Gastrocnemius medialis (tissue), 4 donors: Measurements from ENCODE around the gene ASMTL. TPM values are rescaled to one million over a fixed set of nuclear protein-coding genes. Genes with fewer than 3 reads are reported as not detected.
A peak's percentile ranks its signal among the peaks of the same experiment; 100 is the strongest.

Source experiments
- ATAC-seq, 2 donors: fragments of 150-250 bp; one replicate each; pipeline ENCODE4 v1.9.1; 2016
- DNase-seq, 2 donors: peaks; one replicate each; pipeline ENCODE4 v3.0.0-alpha.2; 2019
- H3K27ac ChIP-seq, 4 donors: fragments of 200-600 bp; sonication (generic); 1 replicate in 1 of 4; 2 replicates in 3 of 4; pipeline ENCODE4 v1.5.1; 2016 to 2018; ENCODE audit warnings: mild to moderate bottlenecking in 2 of 4, moderate library complexity in 1 of 4
- H3K27me3 ChIP-seq, 3 donors: fragments of 200-600 bp; sonication (generic) in 2 of 3; 1 replicate in 1 of 3; 2 replicates in 2 of 3; pipeline versions ENCODE4 v1.5.1 to v1.6.0; 2016 to 2019; ENCODE audit warnings: mild to moderate bottlenecking in 1 of 3, moderate library complexity in 1 of 3
- H3K36me3 ChIP-seq, 2 donors: fragments of 200-600 bp; sonication (generic) in 1 of 2; one replicate each; pipeline ENCODE4 v1.5.1; 2017 to 2018
- H3K4me1 ChIP-seq, 2 donors: fragments of 200-600 bp; sonication (generic) in 1 of 2; one replicate each; pipeline ENCODE4 v1.5.1; 2016 to 2017; ENCODE audit warnings: mild to moderate bottlenecking in 2 of 2
- H3K4me3 ChIP-seq, 4 donors: fragments of 200-600 bp; sonication (generic) in 3 of 4; 1 replicate in 1 of 4; 2 replicates in 3 of 4; pipeline ENCODE4 v1.5.1; 2016 to 2019; ENCODE audit warnings: mild to moderate bottlenecking in 2 of 4
- H3K9me3 ChIP-seq, 3 donors: fragments of 200-600 bp; sonication (generic) in 2 of 3; 1 replicate in 1 of 3; 2 replicates in 2 of 3; pipeline ENCODE4 v1.5.1; 2016 to 2019
- POLR2A ChIP-seq, 2 donors: fragments of 450-650 bp; IDR thresholded peaks; one replicate each; pipeline ENCODE4 v1.6.1; 2017; ENCODE audit warnings: antibody characterized with exemption in 2 of 2, mild to moderate bottlenecking in 2 of 2, moderate library complexity in 2 of 2
- in situ Hi-C, 4 donors: fragments of 200-750 bp; cut with MboI; loops; one replicate each; pipeline versions ENCODE4 v1.15.0 to v1.8.0; 2017; ENCODE audit warnings: low sequenced_read_pairs in 4 of 4
- intact Hi-C: fragments of 100-400 bp; cut with DNase I; formaldehyde crosslinking; loops from one replicate; pipeline ENCODE4 v1.15.1; 2023; ENCODE audit warnings: low total_unique reads
- total RNA-seq, 4 donors: library from RNA; depleted of rRNA; stranded (reverse); fragments of >200 nt; gene quantifications; one replicate each; pipeline versions ENCODE4 v1.1.0 to v1.2.3, GENCODE V29; 2016
- TF ChIP-seq, protein P1 (sequence below), 5 experiments: fragments of 450-650 bp in 3 of 5; fragments of 200-600 bp in 2 of 5; sonication (generic) in 2 of 5; IDR thresholded peaks in 4 of 5; conservative IDR thresholded peaks in 1 of 5; 1 replicate in 4 of 5; 2 replicates in 1 of 5; pipeline ENCODE4 v1.5.1; 2016 to 2019; ENCODE audit warnings: antibody characterized with exemption in 5 of 5, mild to moderate bottlenecking in 3 of 5, moderate library complexity in 3 of 5

ASMTL gene
- total RNA-seq, 4 donors from 2014 or later, result 13.6 to 19.5 (median 13.9) TPM

DNA sequence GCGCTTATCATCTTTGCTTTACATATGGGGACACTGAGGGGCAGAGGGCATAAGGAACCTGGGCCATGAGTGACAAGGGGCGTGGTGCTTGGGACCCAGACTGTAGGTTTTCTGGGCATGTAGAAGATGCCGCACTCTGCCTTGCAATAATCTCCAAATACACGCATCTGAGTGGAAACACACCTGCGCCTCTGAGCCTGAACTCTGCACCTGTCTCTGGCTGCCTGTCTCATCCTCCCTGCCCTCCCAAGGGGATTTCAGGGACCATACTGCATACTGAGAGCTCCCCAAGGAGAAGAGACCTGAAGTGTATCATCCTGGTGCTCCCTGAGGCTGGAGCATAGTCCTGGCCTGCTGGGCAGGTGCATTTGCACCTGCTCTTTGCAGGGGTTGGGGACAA, 34.7 kb upstream of the ASMTL start:
- DNase-seq, result no peak
- no peak overlapping the region for H3K4me3 ChIP-seq
- peaks cover 0 to 3% of the 10 kb centered on the region in 2 donors for H3K4me1 ChIP-seq
- ATAC-seq, result no peak
- no peaks in the 10 kb centered on the region for H3K27me3 ChIP-seq
- in situ Hi-C loops, result no loop called here
- no peaks in the 10 kb centered on the region for H3K36me3 ChIP-seq
- TF ChIP-seq POLR2A (IDR thresholded peaks at IDR 0.05), result no peak
- TF ChIP-seq, protein P1, sequence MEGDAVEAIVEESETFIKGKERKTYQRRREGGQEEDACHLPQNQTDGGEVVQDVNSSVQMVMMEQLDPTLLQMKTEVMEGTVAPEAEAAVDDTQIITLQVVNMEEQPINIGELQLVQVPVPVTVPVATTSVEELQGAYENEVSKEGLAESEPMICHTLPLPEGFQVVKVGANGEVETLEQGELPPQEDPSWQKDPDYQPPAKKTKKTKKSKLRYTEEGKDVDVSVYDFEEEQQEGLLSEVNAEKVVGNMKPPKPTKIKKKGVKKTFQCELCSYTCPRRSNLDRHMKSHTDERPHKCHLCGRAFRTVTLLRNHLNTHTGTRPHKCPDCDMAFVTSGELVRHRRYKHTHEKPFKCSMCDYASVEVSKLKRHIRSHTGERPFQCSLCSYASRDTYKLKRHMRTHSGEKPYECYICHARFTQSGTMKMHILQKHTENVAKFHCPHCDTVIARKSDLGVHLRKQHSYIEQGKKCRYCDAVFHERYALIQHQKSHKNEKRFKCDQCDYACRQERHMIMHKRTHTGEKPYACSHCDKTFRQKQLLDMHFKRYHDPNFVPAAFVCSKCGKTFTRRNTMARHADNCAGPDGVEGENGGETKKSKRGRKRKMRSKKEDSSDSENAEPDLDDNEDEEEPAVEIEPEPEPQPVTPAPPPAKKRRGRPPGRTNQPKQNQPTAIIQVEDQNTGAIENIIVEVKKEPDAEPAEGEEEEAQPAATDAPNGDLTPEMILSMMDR (IDR thresholded peaks at IDR 0.05 in 4 of 5, conservative IDR thresholded peaks at IDR 0.05 in 1 of 5), result no peak
- H3K27ac ChIP-seq, result peak overlapping the region in 3 of 4 donors; percentile 68 to 78 (median 75)
- no peaks in the 10 kb centered on the region for H3K9me3 ChIP-seq
- intact Hi-C loops, result loop anchor here (10.0 kb wide), 1 partner anchor 47 kb away; the partner anchor contains the start of gene P2RY8

DNA sequence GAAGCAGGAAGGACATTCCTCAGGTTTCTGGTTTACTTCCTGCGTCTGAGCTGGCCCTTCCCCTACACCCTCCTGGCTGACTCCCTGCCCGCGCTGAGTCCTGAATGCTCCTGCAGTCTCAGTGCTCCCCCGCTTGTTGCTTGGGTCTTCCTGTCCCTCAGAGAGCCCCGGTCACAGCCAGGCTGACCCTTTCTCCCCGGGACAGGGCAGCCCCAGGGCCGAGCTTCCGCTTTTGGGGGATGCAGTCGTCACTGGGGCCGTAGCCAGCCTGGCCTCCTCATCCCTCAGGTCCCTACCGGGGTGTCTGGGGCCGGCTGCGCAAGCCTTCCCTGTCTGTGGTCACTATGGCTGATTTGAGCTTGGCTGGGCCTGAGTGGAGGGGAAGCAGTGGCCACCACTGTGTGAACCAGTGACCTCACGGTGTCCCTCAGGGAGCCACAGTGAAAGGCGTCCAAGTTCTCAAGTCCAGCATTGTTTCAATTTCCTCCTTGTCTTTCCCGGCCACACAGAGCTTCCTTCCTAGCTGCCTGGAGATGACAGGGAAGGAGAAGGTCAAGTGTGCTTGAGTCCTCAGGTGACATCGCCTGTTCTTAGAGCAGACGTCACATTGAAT, 34.1 kb upstream of the ASMTL start:
- TF ChIP-seq, protein P1 (IDR thresholded peaks at IDR 0.05 in 4 of 5, conservative IDR thresholded peaks at IDR 0.05 in 1 of 5), result no peak
- no peak for TF ChIP-seq POLR2A (IDR thresholded peaks at IDR 0.05)
- Histone ChIP-seq H3K36me3 (no peaks in the 10 kb centered on the region), H3K4me1 (peaks cover 0 to 3% of the 10 kb centered on the region in 2 donors), H3K27ac (peak overlapping the region; percentile 52 to 78 (median 72)), H3K27me3 (no peaks in the 10 kb centered on the region), H3K4me3 (peak overlapping the region in 1 of 4 donors; percentile 27), H3K9me3 (no peaks in the 10 kb centered on the region)
- in situ Hi-C loops (no loop called here), intact Hi-C loops (loop anchor here (10.0 kb wide), 1 partner anchor 48 kb away; the partner anchor contains the start of gene P2RY8)
- DNase-seq (no peak), ATAC-seq (peak; percentile 69 to 73)

DNA sequence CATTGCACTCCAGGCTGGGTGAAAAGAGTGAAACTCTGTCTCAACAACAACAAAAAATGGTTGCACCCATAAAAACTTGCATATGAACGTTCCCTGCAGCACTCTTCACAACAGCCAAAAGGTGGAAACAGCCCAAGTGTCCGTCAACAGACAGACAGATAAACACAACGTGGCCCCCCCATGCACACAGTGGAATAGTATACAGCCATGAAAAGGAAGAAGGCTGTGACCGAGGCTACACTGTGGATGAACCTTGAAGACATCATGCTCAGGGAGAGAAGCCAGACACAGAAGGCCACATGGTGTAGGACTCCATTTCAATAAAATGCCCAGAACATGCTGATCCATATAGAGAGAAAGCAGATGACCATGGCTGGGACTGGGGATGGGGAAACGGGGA, 33.5 kb upstream of the ASMTL start:
- Histone ChIP-seq H3K4me3 (no peak overlapping the region), H3K27ac (peak overlapping the region in 3 of 4 donors; percentile 60 to 78 (median 68)), H3K27me3 (no peaks in the 10 kb centered on the region), H3K36me3 (no peaks in the 10 kb centered on the region), H3K9me3 (no peaks in the 10 kb centered on the region), H3K4me1 (peaks cover 0 to 3% of the 10 kb centered on the region in 2 donors)
- no peak for DNase-seq
- no peak for TF ChIP-seq POLR2A (IDR thresholded peaks at IDR 0.05)
- TF ChIP-seq, protein P1 (IDR thresholded peaks at IDR 0.05 in 4 of 5, conservative IDR thresholded peaks at IDR 0.05 in 1 of 5), result no peak
- ATAC-seq, result no peak
- in situ Hi-C loops (no loop called here), intact Hi-C loops (loop anchor here (10.0 kb wide), 1 partner anchor 49 kb away; the partner anchor contains the start of gene P2RY8)

DNA sequence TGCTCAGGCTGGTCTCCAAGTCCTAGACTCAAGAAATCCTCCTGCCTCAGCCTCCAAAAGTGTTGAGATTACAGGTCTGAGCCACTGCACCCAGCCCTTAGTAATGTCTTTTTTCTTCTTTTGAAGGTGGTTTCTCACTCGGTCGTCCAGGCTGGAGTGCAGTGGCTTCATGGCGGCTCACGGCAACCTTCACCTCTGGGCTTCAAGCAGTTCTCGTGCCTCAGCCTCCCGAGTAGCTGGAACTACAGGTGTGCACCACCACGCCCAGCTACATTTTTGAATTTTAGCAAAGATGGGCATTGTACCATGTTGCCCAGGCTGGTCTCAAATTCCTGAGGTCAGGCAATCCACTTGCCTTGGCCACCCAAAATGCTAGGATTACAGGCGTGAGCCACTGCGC, 32.3 kb upstream of the ASMTL start:
- intact Hi-C loops, result loop anchor here (10.0 kb wide), 1 partner anchor 50 kb away; the partner anchor contains the start of gene P2RY8
- in situ Hi-C loops, result no loop called here
- H3K27ac ChIP-seq, result no peak overlapping the region

More for the DNA sequence above, 32.3 kb upstream of the ASMTL start:
- peaks cover 0 to 3% of the 10 kb centered on the region in 2 donors for H3K4me1 ChIP-seq
- H3K36me3 ChIP-seq, result no peaks in the 10 kb centered on the region
- TF ChIP-seq, protein P1 (IDR thresholded peaks at IDR 0.05 in 4 of 5, conservative IDR thresholded peaks at IDR 0.05 in 1 of 5), result no peak
- TF ChIP-seq POLR2A (IDR thresholded peaks at IDR 0.05), result no peak
- H3K27me3 ChIP-seq, result no peaks in the 10 kb centered on the region
- ATAC-seq, result no peak
- no peak overlapping the region for H3K4me3 ChIP-seq
- H3K9me3 ChIP-seq, result no peaks in the 10 kb centered on the region
- no peak for DNase-seq
